Stimulated activated CD8-positive, alpha-beta memory T cell treated with anti-CD3 and anti-CD28 coated beads, Interleukin-7, amount 100 ng/mL, for 4 hours (primary cell): ENCODE results near the gene PTEN.
"Not testable (repeated sequence)": the region's sequence is repeated elsewhere in the genome, so short reads cannot be mapped to it uniquely, and the experiment has no call there.

ENCODE experiments used
- DNase-seq, 2 donors: peaks; one replicate each; pipeline ENCODE4 v3.0.0-alpha.2; 2020; ENCODE audit warnings: low read depth in 2 of 2

PTEN gene

DNA sequence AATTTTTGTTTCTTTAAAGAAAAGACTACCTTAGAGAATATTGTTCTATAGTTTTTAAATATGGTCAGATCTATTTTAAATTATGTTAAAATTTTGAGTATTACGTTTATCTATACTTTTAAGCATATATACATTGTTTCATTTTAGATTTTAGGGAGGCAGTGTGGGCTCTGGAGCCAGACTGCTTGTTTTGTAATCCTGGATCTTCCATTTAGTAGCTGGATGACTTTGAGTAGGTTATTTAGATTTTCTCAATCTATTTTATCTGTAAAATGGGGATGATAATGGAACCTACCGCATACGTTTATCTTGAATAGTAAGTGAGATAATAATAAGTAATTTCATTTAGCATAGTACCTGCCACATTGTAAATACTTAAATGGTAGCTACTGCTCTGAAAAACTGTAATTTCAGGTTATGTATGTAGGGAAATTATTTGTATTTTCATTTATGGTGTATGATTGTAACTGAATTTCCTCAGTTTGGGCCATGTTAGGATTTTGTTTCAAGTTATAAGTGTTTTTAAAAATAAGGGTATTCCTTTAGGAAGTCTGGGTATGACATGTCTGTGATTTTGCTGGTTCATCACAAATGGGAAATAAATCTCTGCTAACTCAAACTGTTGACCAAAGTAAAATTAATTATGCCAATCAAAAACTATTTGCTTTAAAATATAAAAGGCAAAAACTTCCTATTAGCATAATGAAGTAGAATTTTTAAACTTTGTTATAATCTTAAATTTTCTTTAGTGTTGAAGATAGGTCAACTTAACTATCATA is 6.5 kb downstream of the PTEN start:
- DNase-seq, result no peak

DNA sequence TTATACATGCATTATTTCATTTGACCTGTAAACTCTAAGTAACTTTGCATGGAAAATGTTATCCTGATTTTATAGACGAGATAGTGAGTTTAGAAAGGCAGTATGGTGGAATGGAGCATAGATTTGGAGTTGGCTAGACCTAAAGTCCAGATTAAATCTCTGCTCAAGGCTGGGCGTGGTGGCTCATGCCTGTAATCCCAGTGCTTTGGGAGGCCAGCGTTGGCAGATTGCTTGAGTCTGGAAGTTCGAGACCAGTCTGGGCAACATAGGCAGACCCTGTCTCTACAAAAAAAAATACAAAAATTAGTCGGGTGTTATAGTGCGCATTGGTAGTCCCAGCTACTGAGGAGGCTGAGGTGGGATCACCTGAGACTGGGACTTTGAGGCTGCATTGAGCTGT is 9.4 kb downstream of the PTEN start:
- no peak for DNase-seq

- DNase-seq, result no peak
Observed at GRCh38 chr10:87873656-87874055, 10.2 kb downstream of the PTEN start.

DNA sequence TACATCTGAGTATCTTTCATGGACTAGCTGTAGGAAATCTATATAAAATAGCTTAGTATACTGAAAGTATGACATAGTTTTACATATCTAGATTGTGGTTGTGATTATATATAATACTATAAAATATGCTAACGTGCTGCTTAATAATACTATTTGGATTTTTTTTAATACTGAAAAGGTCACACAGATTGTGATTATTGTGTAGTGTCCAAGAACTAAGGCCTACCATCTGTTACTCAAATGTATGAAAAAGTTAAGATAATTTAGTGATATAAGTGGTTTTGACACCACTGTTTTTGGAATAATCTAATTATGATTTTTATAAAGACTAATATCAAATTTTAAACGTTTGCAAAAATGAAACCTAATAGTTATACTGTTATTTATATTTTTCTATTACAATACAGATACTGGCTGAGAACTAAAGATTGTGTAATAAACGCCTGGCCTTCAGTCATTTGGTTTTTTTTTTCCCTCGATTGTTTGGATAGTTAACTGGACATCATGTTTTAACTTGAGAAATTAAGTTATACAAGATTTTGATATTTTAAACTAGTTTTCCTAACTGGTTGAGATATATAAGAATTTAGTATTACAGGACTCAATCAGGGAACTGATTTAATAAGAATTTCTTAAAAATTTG is 12.6 kb downstream of the PTEN start:
- no peak for DNase-seq

DNA sequence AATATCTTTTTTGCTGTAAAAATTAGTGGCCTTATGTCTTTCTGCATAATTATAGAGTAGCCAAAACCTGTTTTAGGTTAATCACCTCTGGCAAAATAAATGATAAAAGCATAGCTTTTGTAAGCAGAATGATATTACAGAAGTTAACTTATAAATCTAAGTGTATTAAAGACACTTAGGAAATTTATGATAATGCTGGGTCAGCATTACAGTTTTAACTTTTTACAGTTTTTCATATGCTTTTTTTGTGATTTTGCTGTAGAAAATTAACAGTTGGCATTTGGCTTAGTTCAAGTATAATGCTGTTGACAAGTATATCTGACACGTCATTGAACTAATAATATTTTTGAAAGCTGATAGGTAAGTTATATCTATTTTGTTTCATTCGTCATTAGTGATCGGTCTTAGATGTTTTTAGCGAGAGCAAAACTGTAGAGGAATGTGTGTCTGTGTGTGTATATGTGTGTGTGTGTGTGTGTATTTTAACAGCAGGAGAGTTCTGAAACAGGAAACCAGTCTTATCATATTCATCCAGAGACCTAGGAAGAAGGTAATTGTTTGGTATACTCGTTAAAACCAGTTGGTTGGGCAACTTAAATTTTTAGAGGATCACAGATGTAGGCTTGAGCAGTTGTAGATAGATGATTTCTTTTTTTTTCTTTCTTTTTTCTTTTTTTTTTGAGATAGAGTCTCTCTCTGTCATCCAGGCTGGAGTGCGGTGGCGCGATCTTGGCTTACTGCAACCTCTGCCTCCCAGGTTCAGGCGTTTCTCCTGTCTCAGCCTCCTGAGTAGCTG is 15.4 kb downstream of the PTEN start:
- DNase-seq, result no peak

GRCh38 chr10:87880336-87880735 is 16.9 kb downstream of the PTEN start:
- no peak for DNase-seq

DNA sequence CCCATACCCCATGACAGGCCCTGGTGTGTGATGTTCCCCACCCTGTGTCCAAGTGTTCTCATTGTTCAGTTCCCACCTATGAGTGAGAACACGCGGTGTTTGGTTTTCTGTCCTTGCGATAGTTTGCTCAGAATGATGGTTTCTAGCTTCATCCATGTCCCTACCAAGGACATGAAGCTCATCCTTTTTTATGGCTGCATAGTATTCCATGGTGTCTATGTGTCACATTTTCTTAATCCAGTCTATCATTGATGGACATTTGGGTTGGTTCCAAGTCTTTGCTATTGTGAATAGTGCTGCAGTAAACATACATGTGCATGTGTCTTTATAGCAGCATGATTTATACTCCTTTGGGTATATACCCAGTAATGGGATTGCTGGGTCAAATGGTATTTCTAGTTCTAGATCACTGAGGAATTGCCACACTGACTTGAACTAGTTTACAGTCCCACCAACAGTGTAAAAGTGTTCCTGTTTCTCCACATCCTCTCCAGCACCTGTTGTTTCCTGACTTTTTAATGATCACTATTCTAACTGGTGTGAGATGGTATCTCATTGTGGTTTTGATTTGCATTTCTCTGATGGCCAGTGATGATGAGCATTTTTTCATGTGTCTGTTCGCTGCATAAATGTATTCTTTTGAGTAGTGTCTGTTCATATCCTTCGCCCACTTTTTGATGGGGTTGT is 18.1 kb downstream of the PTEN start:
- DNase-seq, result not testable (repeated sequence)

DNA sequence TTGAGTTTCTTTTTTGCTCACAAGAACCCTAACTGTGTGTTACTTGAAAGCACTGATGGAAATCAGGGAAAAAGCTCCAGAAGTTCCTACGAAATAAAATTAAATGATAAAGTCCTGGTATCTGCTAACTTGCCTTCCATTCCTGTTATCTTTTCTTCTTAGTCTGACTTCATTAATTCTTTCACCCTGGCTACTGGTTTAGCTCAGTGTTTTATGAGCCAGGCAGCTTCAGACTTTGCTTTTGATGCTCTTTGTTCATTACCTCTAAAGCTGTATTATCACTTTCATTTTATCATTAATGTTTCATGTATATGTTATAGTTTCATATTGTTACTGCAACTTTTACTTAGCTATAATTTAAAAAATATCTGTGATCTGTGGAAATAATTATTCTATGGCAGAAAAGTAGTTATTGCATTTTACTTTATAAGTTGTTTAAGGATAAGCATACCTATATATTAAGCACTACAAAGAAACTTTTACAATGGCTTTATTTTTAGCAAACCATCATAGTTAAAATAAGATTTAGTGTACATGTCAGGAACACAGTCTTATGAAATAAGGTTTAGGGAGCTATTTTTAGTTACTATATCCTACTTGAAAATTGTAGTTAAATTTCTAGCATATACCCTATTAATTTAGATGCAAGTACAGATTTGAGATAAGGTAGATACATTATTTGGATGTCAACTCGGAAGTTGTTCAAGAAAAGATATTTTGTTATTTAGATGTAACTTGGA is 19.3 kb downstream of the PTEN start:
- DNase-seq, result no peak

GRCh38 chr10:87886635-87887034 is 23.2 kb downstream of the PTEN start:
- DNase-seq, result no peak

DNA sequence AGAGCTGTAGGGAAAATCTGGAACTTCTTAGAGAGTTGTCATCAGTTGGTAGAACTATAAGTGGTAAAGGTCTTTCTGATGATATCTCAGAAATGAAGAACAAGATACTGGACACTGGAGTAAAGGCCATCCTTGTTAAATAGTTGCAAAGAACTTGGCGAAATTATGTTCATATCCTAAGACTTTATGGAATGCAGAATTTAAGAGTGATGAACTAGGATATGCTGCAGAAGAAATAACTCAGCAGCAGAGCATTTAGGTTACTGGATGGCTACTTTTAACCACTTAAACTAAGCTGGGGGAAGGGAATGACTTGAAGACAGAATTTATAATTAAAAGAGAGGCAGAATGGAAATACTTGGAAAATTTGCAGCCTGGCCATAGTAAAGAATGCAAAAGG is 23.7 kb downstream of the PTEN start:
- no peak for DNase-seq

- DNase-seq, result no peak
Observed at GRCh38 chr10:87887548-87888289, 24.3 kb downstream of the PTEN start.

DNA sequence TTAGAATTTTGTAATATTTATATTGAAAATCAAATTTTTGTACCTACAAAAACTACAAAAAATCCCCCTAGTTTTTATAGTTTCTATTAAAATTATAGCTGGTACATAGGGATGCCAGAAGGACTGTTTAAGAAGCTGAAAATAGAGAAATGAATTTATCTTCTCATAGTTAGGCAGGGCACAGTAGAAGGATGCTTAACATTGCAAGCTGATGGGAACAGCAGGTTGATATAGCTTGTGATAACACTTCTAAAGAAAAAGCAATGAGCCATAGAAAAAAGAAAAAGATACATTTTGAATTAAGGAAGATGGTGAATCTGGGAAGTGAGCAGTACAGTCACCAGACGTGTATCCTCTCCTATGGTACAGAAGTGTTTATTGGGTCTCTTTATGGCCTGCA is 32.0 kb downstream of the PTEN start:
- no peak for DNase-seq

DNA sequence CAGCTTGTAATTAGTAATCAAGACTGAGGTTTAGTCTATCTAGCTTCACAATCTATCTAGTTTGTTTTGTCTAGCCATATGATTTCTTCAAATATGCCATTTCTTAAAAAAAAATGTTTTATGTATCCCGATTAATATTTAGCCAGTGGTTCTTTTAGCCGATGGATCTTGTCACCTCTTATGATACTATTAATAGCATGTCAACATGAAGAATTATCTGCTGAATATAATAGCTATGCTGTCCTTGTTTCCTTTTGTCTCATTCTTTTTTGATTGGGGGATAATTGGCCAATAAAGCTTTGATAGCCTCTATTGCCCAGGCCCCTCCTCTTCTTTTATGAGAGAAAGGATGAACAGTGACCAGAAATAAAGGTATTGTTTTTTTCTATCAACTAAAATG is 32.8 kb downstream of the PTEN start:
- DNase-seq, result no peak

DNA sequence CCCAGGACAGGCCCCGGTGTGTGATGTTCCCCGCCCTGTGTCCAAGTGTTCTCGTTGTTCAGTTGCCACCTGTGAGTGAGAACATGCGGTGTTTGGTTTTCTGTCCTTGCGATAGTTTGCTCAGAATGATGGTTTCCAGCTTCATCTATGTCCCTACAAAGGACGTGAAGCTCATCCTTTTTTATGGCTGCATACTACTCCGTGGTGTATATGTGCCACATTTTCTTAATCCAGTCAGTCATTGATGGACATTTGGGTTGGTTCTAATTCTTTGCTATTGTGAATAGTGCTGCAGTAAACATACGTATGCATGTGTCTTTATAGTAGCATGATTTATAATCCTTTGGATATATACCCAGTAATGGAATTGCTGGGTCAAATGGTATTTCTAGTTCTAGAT is 34.5 kb downstream of the PTEN start:
- not testable (repeated sequence) for DNase-seq

GRCh38 chr10:87903396-87903795 is 40.0 kb downstream of the PTEN start:
- not testable (repeated sequence) for DNase-seq

DNA sequence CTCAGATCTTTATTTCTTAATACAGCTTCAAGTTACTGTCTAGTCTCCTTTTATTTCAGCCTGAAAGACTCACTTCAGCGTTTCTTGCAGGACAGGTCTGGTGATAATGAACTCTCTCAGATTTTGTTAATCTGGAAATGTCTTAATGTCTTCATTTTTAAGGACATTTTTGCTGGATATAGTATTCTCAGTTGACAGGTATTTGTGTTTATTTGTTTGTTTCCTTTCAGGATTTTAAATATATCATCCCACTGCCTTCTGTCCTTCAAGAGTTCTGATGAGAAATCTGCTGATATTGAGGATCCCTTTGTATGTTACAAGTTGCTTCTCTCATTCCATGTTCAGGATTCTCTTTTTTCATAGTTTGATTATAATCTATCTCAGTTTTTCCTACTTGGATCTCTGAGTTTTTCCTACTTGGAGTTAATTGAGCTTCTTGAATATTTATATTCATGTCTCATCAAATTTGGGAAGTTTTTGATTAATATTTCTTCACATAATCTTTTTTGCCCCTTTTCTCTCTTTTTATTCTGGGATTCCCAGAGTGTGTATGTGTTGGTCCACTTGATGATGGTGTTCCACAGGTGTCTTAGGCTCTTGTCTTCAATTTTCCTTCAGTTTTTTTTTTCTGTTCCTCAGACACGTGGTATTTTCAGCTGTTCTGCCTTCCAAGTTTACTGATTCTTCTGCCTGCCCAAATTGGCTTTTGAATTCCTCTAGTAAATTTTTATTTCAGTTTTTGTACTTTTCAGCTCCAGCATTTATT is 49.9 kb downstream of the PTEN start:
- DNase-seq, result no peak

DNA sequence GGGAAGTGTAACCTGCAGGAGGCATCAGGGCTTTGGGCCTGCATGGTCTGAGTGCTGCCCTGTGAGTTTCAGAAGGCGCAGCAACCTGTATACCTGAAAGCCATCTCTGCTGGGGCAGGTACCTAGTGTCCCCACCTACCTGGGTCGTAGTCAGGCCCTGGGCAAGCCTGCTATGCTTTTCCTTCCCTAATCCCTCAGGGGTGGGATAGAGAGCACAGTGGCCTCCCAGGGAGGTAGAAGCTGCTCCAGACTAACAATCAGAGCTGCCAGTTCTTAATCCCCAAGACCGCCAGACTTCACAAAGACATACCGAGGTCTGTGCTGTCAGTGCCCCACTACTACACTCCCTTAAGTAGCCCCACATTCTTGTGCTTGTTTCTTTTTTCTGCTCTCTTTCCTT is 52.0 kb downstream of the PTEN start:
- no peak for DNase-seq

- DNase-seq, result no peak
Observed at GRCh38 chr10:87915989-87916388, 52.6 kb downstream of the PTEN start.

GRCh38 chr10:87916515-87916914 is 53.1 kb downstream of the PTEN start:
- no peak for DNase-seq

DNA sequence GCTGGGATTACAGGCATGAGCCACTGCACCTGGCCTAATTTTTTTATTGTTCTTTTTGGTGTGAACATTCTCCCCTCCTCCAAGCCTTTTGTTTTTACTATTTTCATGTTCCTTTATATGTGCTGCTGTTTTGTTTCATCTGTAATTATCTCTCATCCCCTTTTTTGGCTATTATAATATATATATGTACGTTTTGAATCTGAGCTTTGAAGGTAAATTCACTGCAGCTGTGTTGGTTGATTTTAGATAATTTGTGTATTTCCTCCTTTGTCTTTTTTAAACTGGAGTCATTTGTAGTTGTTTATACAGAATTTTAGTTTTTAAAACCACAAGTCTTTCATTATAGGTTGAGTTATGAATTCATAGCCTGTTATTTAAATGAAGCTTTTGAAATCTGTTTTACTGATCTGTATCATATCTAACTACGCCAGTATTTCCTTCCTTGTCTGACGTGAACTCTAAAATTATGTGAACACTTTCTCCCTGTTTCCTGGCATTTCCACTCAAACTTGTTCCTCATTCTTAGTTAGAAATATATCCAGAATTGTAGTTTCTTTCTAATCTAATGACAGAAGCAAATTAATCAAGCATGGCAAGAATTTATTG is 54.9 kb downstream of the PTEN start:
- DNase-seq, result no peak
